ENCODE measurements around the gene MT1F. TPM values are rescaled to one million over a fixed set of nuclear protein-coding genes. Genes with fewer than 3 reads are reported as not detected.
A peak's percentile ranks its signal among the peaks of the same experiment; 100 is the strongest.

Gene MT1F
- total RNA-seq, 1 experiment from 2014 or later, result 7.3 TPM

- peak overlapping the region; percentile 96 for H3K27ac ChIP-seq (ENCODE audit: low read depth, low read length)
- BruUV-seq (replicated peaks), result no TSS peak
- TF ChIP-seq ELF1 (IDR thresholded peaks at IDR 0.05; ENCODE audit: borderline replicate concordance, low read depth) (no peak), ZBTB33 (IDR thresholded peaks at IDR 0.05; ENCODE audit: extremely low read depth, insufficient replicate concordance, low read length) (no peak), EZH2 (IDR thresholded peaks at IDR 0.05) (no peak), SIN3A (IDR thresholded peaks at IDR 0.05; ENCODE audit: low read depth) (no peak), JUND (IDR thresholded peaks at IDR 0.05) (no peak), SP1 (IDR thresholded peaks at IDR 0.05; ENCODE audit: low read depth) (no peak), POLR2AphosphoS5 (IDR thresholded peaks at IDR 0.05; ENCODE audit: low read depth, low read length) (no peak), CEBPB (IDR thresholded peaks at IDR 0.05; ENCODE audit: low read depth) (no peak), POLR2A (IDR thresholded peaks at IDR 0.05; ENCODE audit: borderline replicate concordance, extremely low read depth, insufficient read depth, insufficient read length) (no peak), CBX3 (IDR thresholded peaks at IDR 0.05; ENCODE audit: low read depth) (no peak), ZFX (IDR thresholded peaks at IDR 0.05) (no peak), EZH2phosphoT487 (IDR thresholded peaks at IDR 0.05; ENCODE audit: borderline replicate concordance) (no peak), YY1 (IDR thresholded peaks at IDR 0.05; ENCODE audit: extremely low read depth, insufficient replicate concordance, low read depth, low read length) (no peak)
- POLR2A ChIA-PET, result interaction anchor here (1.2 to 16.1 kb wide), 4 partner anchors 14 to 321 kb away, joined by 3 to 344 read pairs (median 4); partner anchors contain the start of genes HERPUD1 and MT1E
- CTCF ChIA-PET, result interaction anchor here (0.7 to 1.7 kb wide), 4 partner anchors 9 to 91 kb away, joined by 3 to 6 read pairs (median 4); partner anchors contain the start of gene MT1E
- H3K27me3 ChIP-seq (ENCODE audit: insufficient read depth, low read length), result no peaks in the 10 kb centered on the region
- peak overlapping the region; percentile 95 for H3K4me2 ChIP-seq (ENCODE audit: low read length)
- H4K20me1 ChIP-seq (ENCODE audit: insufficient read depth), result no peaks in the 10 kb centered on the region
- no peak for DNase-seq (ENCODE audit: low read depth, low spot score)
- H3K4me3 ChIP-seq (replicated peaks in 1 of 2; ENCODE audit: low read depth in 1 of 2, low read length in 2 of 2), result peak overlapping the region in 1 of 2 experiments; percentile 85; a peak in 3 of 4 replicates
- no peak overlapping the region for H2AFZ ChIP-seq (ENCODE audit: low read depth, low read length, poor library complexity, severe bottlenecking)
- RAD21 ChIA-PET (ENCODE audit: low non-redundant PET in 1 of 2, low total read pairs in 2 of 2, uncharacterized antibody in 2 of 2, unreplicated experiment in 2 of 2), result interaction anchor here (1.7 to 2.0 kb wide), 2 partner anchors 14 to 15 kb away, joined by 4 to 5 read pairs; partner anchors contain the start of gene MT1E (in 2 of the 2)
- H3K4me1 ChIP-seq (ENCODE audit: control insufficient read depth in 1 of 2, insufficient read depth in 2 of 2, low read length in 2 of 2), result peaks cover 73 to 89% of the 10 kb centered on the region in 2 experiments
- no peaks in the 10 kb centered on the region for H3K36me3 ChIP-seq (ENCODE audit: control insufficient read depth in 1 of 2, insufficient read depth in 2 of 2, low read length in 2 of 2)
- peak overlapping the region; percentile 91 for H3K9ac ChIP-seq (ENCODE audit: low read length)
- no peaks in the 10 kb centered on the region for H3K9me3 ChIP-seq (ENCODE audit: control insufficient read depth in 1 of 2, insufficient read depth in 1 of 2, low read depth in 1 of 2, low read length in 2 of 2)
- intact Hi-C loops (cut with micrococcal nuclease), result no loop called here
- ATAC-seq, result no peak
- peaks cover 14% of the 10 kb centered on the region for H3K79me2 ChIP-seq (ENCODE audit: insufficient read depth, low read length)
- H3K9me2 ChIP-seq (ENCODE audit: insufficient read depth), result no peaks in the 10 kb centered on the region
These were observed 47.1 kb upstream of the MT1F start for GRCh38 chr16:56610609-56611111.

Data from HCT116 (cell line).